Embryonic facial prominence (tissue), 1 donor: ENCODE measurements around the gene PPP3CA.
"Not testable (repeated sequence)": the region's sequence is repeated elsewhere in the genome, so short reads cannot be mapped to it uniquely, and the experiment has no call there.

Experiments used
- DNase-seq: peaks from one replicate; pipeline ENCODE4 v3.0.0-alpha.2; 2016; ENCODE audit errors: extremely low spot score

The PPP3CA gene

DNA sequence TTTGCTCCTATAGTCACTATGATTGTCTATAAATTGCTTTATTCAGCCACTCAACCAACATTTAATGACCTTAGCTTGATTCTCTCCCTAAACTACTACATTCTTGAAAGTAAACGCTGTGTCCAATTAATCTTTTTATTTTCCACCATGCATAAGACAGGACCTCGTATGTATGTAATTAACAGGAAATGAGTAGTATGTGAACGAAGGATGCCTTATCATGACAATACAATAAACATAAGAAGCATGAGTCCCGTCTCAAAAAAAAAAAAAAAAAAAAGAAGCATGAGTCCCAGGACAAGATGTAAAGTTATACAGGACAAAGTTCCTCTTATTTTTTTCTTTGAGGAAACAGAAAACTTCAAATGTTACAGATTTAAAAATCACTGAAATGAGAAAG, 92.5 kb downstream of the PPP3CA start:
- no peak for DNase-seq

GRCh38 chr4:101253121-101253520, 94.2 kb downstream of the PPP3CA start:
- no peak for DNase-seq

- DNase-seq = no peak
Observed at GRCh38 chr4:101252721-101253120, 94.6 kb downstream of the PPP3CA start.

- DNase-seq = no peak
Observed at GRCh38 chr4:101251261-101251660, 96.1 kb downstream of the PPP3CA start.

DNA sequence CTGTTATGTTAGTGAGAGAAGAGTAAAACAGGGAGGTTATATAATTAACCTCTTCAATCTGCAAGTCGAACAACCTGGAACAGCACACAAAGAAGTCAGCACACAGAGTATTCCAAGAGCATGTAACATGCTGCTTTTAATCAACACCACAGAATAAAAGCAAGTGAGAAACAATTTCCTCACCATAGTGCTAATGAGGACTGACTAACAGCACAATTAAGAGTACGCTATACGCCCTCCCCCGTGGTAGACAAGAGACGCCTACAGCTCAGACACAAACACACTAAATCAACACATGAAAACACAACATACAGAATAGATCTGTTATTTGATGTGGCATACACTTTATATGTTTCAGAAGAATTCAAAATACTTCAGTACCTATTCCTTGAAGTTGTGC, 103.0 kb downstream of the PPP3CA start:
- no peak for DNase-seq

GRCh38 chr4:101242441-101242840, 104.9 kb downstream of the PPP3CA start:
- no peak for DNase-seq

DNA sequence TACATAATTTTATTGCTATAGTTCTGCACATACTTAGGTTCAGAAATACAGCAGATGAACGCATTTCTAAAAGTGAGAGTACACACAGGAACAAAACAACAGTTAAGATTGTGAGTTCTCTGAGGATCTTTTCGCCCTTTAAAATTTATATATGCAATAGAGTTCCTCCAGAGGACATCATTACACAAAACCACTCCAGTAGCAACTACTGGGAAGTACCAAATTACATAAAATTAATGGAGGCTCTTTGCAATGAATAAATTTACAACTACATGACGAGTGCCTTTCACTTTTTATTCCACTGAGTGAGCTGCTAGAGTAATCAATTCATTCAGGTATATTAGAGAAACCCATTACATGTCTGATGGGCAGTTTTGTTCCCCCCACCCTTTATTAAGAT, 107.2 kb downstream of the PPP3CA start:
- DNase-seq = no peak

DNA sequence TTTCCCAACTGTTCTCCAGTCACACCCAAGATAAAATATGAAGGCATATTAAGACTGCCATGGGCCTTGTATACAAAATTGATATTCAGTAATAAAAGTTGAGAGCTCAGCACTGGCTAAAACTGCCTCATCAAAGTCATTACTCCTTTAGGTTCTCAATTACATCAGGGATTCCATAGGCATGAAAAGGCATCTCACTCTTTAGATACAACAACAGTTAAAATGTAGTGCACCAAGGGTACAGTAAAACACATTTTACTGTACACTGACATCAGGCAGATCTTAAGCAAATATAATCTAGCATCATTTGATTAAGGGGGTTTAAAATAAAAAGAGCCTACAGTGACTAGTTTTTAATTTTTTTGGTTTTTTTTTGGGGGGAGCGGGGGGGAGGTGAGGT, 107.7 kb downstream of the PPP3CA start:
- no peak for DNase-seq

DNA sequence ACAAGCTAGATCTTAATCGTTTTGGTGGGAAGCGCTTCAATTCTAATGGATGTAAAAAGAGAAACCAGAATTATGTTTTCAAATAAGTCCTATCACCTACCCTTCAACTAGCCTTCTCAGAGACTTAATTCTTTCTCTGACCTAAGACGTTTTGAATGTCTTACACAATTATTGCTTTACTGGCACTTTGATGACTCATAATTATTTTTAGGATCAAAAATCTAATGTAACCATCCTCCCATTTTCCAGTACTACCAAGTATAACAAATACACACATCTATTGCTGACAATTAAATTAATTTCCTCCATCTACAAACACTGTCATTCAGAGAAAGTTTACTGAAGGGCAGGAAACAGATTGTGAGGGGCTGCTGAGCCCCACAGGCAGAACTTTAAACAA, 108.6 kb downstream of the PPP3CA start:
- DNase-seq = no peak

DNA sequence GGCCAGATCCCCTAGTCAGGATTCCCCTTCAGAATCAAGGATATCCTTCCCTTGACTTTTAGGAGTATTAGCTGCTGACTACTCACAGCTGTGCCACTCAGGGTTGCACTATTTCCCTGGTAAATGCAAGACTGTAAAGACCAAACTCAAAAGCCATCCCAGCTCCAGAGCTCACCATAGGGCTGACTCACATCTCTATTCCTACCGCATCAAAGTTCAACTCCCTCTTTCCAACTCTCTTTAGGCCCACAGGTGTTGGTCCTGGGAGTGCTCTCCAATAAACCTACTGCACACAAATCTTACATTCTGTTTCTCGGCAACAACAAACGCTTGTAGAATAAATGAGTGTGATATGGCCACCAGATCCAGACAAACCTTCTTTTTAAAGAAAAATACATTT, 109.6 kb downstream of the PPP3CA start:
- no peak for DNase-seq

DNA sequence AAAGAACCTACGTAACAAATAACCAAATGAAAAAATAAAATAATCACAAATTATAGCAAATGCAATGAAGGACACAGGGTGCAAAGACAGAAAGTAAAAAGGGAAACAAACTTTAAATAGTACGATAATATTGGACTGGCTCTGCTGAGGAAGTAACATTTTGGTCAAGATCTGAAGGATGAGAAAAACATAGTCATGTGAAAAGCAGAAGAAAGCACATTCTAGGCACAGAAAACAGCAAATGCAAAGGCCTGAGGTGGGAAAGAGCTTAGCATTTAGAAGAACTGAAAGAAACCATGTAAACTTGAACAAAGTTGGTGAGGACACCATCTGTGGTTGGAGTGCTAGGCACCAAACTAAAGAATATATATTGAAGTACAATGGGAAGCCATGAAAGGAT, 111.2 kb downstream of the PPP3CA start:
- no peak for DNase-seq

DNA sequence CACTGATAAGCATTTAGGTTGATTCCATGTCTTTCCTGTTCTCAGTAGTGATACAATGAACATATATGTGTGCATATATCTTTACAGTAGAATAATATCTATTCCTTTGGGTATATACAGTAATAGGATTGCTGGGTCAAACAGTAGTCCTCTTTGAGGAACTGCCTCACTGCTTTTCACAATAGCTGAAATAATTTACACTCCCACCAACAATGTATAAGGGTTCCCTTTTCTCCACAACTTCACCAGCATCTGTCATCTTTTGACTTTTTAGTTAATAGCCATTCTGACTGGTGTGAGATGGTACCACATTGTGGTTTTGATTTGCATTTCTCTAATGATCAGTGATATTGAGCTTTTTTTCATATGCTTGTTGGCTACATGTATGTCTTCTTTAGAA, 113.2 kb downstream of the PPP3CA start:
- DNase-seq = not testable (repeated sequence)

GRCh38 chr4:101232074-101232776, 115.1 kb downstream of the PPP3CA start:
- DNase-seq = no peak

GRCh38 chr4:101230801-101231426, 116.4 kb downstream of the PPP3CA start:
- DNase-seq = no peak

- DNase-seq = no peak
Observed at GRCh38 chr4:101229116-101229515, 118.2 kb downstream of the PPP3CA start.

DNA sequence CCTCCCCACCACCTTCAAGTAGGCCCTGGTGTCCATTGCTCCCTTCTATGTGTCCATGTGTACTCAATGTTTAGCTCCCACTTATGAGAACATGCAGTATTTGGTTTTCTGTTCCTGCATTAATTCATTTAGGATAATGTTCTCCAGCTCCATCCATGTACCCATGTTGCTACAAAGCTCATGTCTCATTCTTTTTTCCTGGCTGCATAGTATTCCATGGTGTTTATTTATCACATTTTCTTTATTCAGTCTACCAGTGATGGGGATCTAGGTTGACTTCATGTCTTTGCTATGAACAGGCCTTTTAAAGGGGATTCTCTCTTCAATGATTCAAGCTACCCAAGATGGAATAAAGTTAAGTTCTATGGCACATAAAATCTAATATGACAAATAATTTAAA, 119.6 kb downstream of the PPP3CA start:
- DNase-seq = no peak

GRCh38 chr4:101224358-101225218, 122.7 kb downstream of the PPP3CA start:
- DNase-seq = no peak

DNA sequence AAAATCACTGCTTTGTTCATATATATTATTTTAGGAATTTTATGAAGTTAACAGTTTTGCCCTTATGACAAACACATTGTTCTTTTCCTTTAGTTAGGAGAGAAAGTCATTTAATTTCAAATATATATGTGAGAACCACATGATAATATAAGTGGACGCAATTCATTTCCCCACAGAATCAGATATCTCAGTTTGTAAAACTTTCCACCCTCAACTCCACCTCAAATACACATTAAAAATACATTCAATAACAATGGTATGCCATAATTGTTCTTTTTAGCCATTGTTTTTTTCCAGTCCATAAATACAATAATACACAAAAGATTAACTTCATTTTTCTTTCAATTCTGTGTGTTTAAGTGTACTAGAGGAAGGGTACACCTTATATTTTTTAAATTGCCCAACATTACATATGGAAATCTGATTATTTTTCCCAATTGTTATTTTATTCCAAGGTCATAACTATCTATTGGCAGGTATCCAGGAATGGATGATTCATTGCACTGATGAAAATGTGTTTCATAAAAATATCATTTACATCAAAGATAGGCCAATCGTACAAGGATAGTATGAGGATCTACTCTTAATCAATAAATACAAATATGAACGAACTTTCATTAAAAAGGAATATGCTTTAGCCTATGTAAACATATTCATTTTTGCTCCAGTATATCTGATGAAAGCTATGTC, 125.0 kb downstream of the PPP3CA start:
- DNase-seq = no peak

DNA sequence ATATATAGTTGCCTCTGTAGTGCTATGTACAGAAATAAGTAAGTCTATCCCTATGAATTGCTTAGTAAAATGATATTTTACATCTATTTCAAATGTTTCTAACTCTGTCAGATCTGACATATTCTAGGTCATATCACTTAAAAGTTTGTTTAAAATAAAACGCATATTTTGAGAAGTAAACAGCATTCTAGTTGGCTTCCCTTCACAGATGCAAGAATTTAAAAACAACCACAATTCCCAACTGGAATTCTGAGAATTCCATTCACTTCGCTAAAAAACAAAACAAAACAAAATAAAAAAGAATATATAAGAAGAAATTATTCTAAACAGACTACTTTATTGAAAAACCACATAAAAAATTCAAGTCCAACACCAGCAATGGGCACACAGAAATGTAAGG, 126.0 kb downstream of the PPP3CA start:
- no peak for DNase-seq

DNA sequence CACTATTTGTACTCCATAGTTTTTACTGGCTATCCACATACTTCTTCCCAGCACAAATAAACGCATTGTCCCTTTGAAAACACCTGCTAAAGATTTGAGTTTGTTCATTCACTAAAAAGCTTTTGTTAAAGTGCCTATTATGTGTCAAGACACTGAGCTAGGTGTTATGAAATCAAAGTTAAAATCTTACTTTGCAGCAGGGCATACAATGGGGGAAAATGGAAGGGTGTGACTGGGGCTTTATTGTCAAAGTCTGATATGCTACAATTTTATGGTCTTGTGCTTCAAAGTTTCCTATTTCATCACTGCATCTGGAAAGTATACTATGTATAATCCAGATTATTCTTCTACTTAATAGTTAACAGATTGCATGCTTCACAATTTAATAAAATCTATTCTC, 128.4 kb downstream of the PPP3CA start:
- DNase-seq = no peak

- no peak for DNase-seq
Observed at GRCh38 chr4:101218346-101218745, 129.0 kb downstream of the PPP3CA start.

DNA sequence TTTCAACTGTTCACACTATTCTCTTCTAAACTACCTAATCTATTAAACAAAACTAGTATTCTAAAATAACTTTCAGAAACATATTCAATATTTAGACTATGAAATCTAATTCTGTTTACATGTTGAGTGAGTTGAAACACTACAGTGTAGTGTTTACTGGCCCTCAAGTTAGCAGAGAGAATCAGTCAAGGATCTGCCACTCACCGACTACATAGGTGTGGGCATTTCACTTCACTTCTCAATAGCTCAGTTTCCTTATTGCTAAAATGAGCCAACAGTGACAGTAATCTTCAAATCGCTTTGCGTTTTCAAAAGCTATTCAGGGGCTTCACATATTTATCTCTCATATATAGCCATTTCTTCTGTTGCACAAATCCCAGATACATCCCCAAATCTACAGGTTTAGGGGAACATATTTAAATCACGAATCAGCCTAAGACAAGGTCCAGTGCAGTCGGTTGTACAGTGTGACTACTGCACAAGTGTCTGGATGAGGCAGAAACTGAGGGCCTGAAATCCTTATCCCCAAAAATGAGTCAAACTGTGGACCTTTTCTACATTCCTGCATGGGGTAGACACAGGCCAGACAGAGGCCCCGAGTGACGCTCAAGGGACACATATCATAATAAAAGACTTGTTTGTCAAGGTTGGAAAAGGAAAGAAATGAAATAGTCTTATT, 129.8 kb downstream of the PPP3CA start:
- DNase-seq = no peak
